Spleen (tissue), 11 donors: ENCODE data around the gene DMD. TPM values are rescaled to one million over a fixed set of nuclear protein-coding genes. Genes with fewer than 3 reads are reported as not detected.
"Not testable (repeated sequence)": the region's sequence is repeated elsewhere in the genome, so short reads cannot be mapped to it uniquely, and the experiment has no call there.

Source experiments
- DNase-seq: peaks from one replicate; pipeline ENCODE4 v3.0.0-alpha.2; 2020
- H3K27ac ChIP-seq, 8 donors: fragments of 200-600 bp; sonication (generic) in 7 of 8; 1 replicate in 4 of 8; 2 replicates in 4 of 8; pipeline versions ENCODE4 v1.5.0 to v1.8.0; 2016 to 2021; ENCODE audit warnings: inconsistent platforms in 4 of 8, mild to moderate bottlenecking in 4 of 8, moderate library complexity in 1 of 8
- H3K27me3 ChIP-seq, 7 donors: fragments of 200-600 bp; sonication (generic) in 6 of 7; replicated peaks in 1 of 7; 1 replicate in 4 of 7; 2 replicates in 3 of 7; pipeline versions ENCODE4 v1.5.0 to v1.8.0; 2016 to 2021; ENCODE audit warnings: inconsistent platforms in 3 of 7, mild to moderate bottlenecking in 1 of 7
- H3K36me3 ChIP-seq, 6 donors: fragments of 200-600 bp; sonication (generic) in 5 of 6; 1 replicate in 4 of 6; 2 replicates in 2 of 6; pipeline versions ENCODE4 v1.5.0 to v1.8.0; 2016 to 2021; ENCODE audit warnings: inconsistent platforms in 2 of 6
- H3K4me1 ChIP-seq, 6 donors: fragments of 200-600 bp; sonication (generic) in 5 of 6; 1 replicate in 3 of 6; 2 replicates in 3 of 6; pipeline versions ENCODE4 v1.5.0 to v1.8.0; 2016 to 2021; ENCODE audit warnings: inconsistent platforms in 3 of 6
- H3K4me3 ChIP-seq, 8 donors: fragments of 200-600 bp; sonication (generic) in 7 of 8; 1 replicate in 4 of 8; 2 replicates in 4 of 8; pipeline versions ENCODE4 v1.5.0 to v1.8.0; 2016 to 2021; ENCODE audit warnings: inconsistent platforms in 4 of 8, mild to moderate bottlenecking in 4 of 8, moderate library complexity in 2 of 8
- H3K9me3 ChIP-seq, 8 donors: fragments of 200-600 bp; sonication (generic) in 7 of 8; 1 replicate in 4 of 8; 2 replicates in 4 of 8; pipeline versions ENCODE4 v1.5.0 to v1.8.0; 2016 to 2021; ENCODE audit warnings: inconsistent platforms in 4 of 8
- CTCF ChIP-seq, 11 experiments: fragments of 200-600 bp in 7 of 11; fragments of 450-650 bp in 4 of 11; sonication (generic) in 4 of 11; IDR thresholded peaks in 8 of 11; conservative IDR thresholded peaks in 3 of 11; 1 replicate in 7 of 11; 2 replicates in 4 of 11; pipeline versions ENCODE4 v1.4.0 to v1.8.0; 2016 to 2021; ENCODE audit warnings: antibody characterized with exemption in 11 of 11, inconsistent platforms in 4 of 11, mild to moderate bottlenecking in 1 of 11
- POLR2A ChIP-seq, 3 donors: fragments of 450-650 bp; IDR thresholded peaks; one replicate each; pipeline ENCODE4 v1.5.1; 2017; ENCODE audit warnings: antibody characterized with exemption in 3 of 3, mild to moderate bottlenecking in 1 of 3
- POLR2AphosphoS5 ChIP-seq, 3 donors: sonication (generic); formaldehyde crosslinking; IDR thresholded peaks; one replicate each; pipeline ENCODE4 v1.5.1; 2017; ENCODE audit warnings: antibody characterized with exemption in 3 of 3
- WGBS, 5 donors: extraction: QIAGEN DNeasy Blood & Tissue Kit in 3 of 5; methylation state at CpG; one replicate each; pipeline versions ENCODE4 v1.1.5 to v1.1.7; 2013 to 2018; 5-methylcytosine and 5-hydroxymethylcytosine counted together
- intact Hi-C: fragments of 100-400 bp; cut with DNase I; formaldehyde crosslinking; loops from one replicate; pipeline ENCODE4 v1.15.0; 2023; ENCODE audit warnings: low total_unique reads
- polyA plus RNA-seq, 3 donors: library from polyadenylated mRNA; stranded (reverse); fragments of 200-250 nt; gene quantifications; one replicate each; pipeline ENCODE4 v1.2.1, GENCODE V29; 2013
- total RNA-seq, 7 donors: library from RNA; depleted of rRNA in 3 of 7; stranded (reverse); fragments of >200 nt in 3 of 7; fragmentation: NEBNext Ultra II Directional in 4 of 7; extraction: Animal tissue kit (Norgen Biotek cat#: 25700) in 4 of 7; gene quantifications; one replicate each; pipeline versions ENCODE4 v1.1.0 to v1.2.1, GENCODE V29; 2016 to 2021
- donor health status: healthy with polysubstance abuse.
- donor health status: DM: no; HTN: no; CAD: no; lungs with moderate emphysema.
- donor health status: DM: no; HTN: no; CAD: no.
- donor health status: Bipolar disorder and iron deficiency.
- donor health status: healthy.
- donor health status: DM: no; HTN: no; CAD: no.
- donor health status: DM: yes; HTN: yes; CAD: no.

DMD gene
- total and polyA plus RNA-seq, 10 donors = 1.3 to 11.3 (median 4.4) TPM

- Histone ChIP-seq H3K4me1 (no peaks in the 10 kb centered on the region), H3K36me3 (no peaks in the 10 kb centered on the region), H3K9me3 (no peaks in the 10 kb centered on the region), H3K27ac (no peak overlapping the region), H3K4me3 (no peak overlapping the region), H3K27me3 (no peaks in the 10 kb centered on the region)
- 52 to 71% (median 70%) methylated on average over 3 of the region's 3 CpGs for WGBS, 5 donors
- intact Hi-C loops = no loop called here
- DNase-seq = no peak
- TF ChIP-seq POLR2AphosphoS5 (IDR thresholded peaks at IDR 0.05) = no peak
- TF ChIP-seq POLR2A (IDR thresholded peaks at IDR 0.05) = no peak
- TF ChIP-seq CTCF (IDR thresholded peaks at IDR 0.05 in 8 of 11, conservative IDR thresholded peaks at IDR 0.05 in 3 of 11) = no peak
Measured at GRCh38 chrX:31487951-31488350, 1723.4 kb downstream of the DMD start.

- no peaks in the 10 kb centered on the region for H3K27me3 ChIP-seq
- intact Hi-C loops = no loop called here
- H3K4me1 ChIP-seq = no peaks in the 10 kb centered on the region
- 83 to 93% (median 84%) methylated on average over 5 of the region's 5 CpGs for WGBS, 5 donors
- no peaks in the 10 kb centered on the region for H3K9me3 ChIP-seq
- no peak overlapping the region for H3K4me3 ChIP-seq
- no peaks in the 10 kb centered on the region for H3K36me3 ChIP-seq
- DNase-seq = no peak
- no peak overlapping the region for H3K27ac ChIP-seq
- TF ChIP-seq CTCF (IDR thresholded peaks at IDR 0.05 in 8 of 11, conservative IDR thresholded peaks at IDR 0.05 in 3 of 11) = no peak
- no peak for TF ChIP-seq POLR2AphosphoS5 (IDR thresholded peaks at IDR 0.05)
- TF ChIP-seq POLR2A (IDR thresholded peaks at IDR 0.05) = no peak
Measured at GRCh38 chrX:31483336-31483735, 1728.0 kb downstream of the DMD start.

- H3K9me3 ChIP-seq = no peaks in the 10 kb centered on the region
- TF ChIP-seq CTCF (IDR thresholded peaks at IDR 0.05 in 8 of 11, conservative IDR thresholded peaks at IDR 0.05 in 3 of 11) (no peak), POLR2A (IDR thresholded peaks at IDR 0.05) (no peak), POLR2AphosphoS5 (IDR thresholded peaks at IDR 0.05) (no peak)
- no peaks in the 10 kb centered on the region for H3K4me1 ChIP-seq
- WGBS, 5 donors = 76 to 89% (median 84%) methylated on average over 4 of the region's 4 CpGs
- intact Hi-C loops = no loop called here
- no peak overlapping the region for H3K4me3 ChIP-seq
- no peak overlapping the region for H3K27ac ChIP-seq
- no peak for DNase-seq
- no peaks in the 10 kb centered on the region for H3K27me3 ChIP-seq
- no peaks in the 10 kb centered on the region for H3K36me3 ChIP-seq
Measured at GRCh38 chrX:31480696-31481095, 1730.7 kb downstream of the DMD start.

- WGBS, 5 donors = 85 to 92% (median 89%) methylated on average over 6 to 11 of the region's 11 CpGs
- no peak for DNase-seq
- Histone ChIP-seq H3K9me3 (peaks cover 0 to 2% (median 0%) of the 10 kb centered on the region in 8 donors), H3K27ac (no peak overlapping the region), H3K36me3 (no peaks in the 10 kb centered on the region), H3K27me3 (no peaks in the 10 kb centered on the region), H3K4me1 (no peaks in the 10 kb centered on the region), H3K4me3 (no peak overlapping the region)
- intact Hi-C loops = no loop called here
- TF ChIP-seq POLR2A (IDR thresholded peaks at IDR 0.05) (no peak), POLR2AphosphoS5 (IDR thresholded peaks at IDR 0.05) (no peak), CTCF (IDR thresholded peaks at IDR 0.05 in 8 of 11, conservative IDR thresholded peaks at IDR 0.05 in 3 of 11) (no peak)
Measured at GRCh38 chrX:31471229-31471628, 1740.1 kb downstream of the DMD start.

GRCh38 chrX:31470753-31471152 is 1740.6 kb downstream of the DMD start:
- DNase-seq, H3K9me3 ChIP-seq, H3K27me3 ChIP-seq, H3K36me3 ChIP-seq, H3K27ac ChIP-seq, intact Hi-C loops, H3K4me3 ChIP-seq, H3K4me1 ChIP-seq: not testable (repeated sequence)
- WGBS, 5 donors = 83 to 89% (median 86%) methylated on average over 6 to 7 of the region's 7 CpGs
